Skeletal muscle tissue (tissue), 4 donors: ENCODE measurements around the gene TSPAN18. TPM values are rescaled to one million over a fixed set of nuclear protein-coding genes. Genes with fewer than 3 reads are reported as not detected.

Experiments
- H3K27ac ChIP-seq: one replicate; pipeline ENCODE4 v1.7.0; 2013; ENCODE audit warnings: mild to moderate bottlenecking, low read depth, low read length, inconsistent platforms
- H3K27me3 ChIP-seq, 3 donors: one replicate each; pipeline ENCODE4 v1.7.0; 2013; ENCODE audit warnings: low read length in 3 of 3; ENCODE audit not compliant: control insufficient read depth in 3 of 3, insufficient read depth in 3 of 3
- H3K36me3 ChIP-seq, 3 donors: one replicate each; pipeline ENCODE4 v1.7.0; 2013; ENCODE audit warnings: low read length in 3 of 3; ENCODE audit not compliant: control insufficient read depth in 3 of 3, insufficient read depth in 3 of 3
- H3K4me1 ChIP-seq, 3 donors: one replicate each; pipeline ENCODE4 v1.7.0; 2013; ENCODE audit warnings: low read length in 3 of 3, mild to moderate bottlenecking in 3 of 3; ENCODE audit not compliant: control insufficient read depth in 3 of 3, insufficient read depth in 3 of 3
- H3K4me3 ChIP-seq, 3 donors: one replicate each; pipeline ENCODE4 v1.7.0; 2013; ENCODE audit warnings: low read length in 3 of 3
- H3K9ac ChIP-seq, 3 donors: one replicate each; pipeline ENCODE4 v1.7.0; 2013; ENCODE audit warnings: low read length in 3 of 3, mild to moderate bottlenecking in 3 of 3, moderate library complexity in 2 of 3, low read depth in 1 of 3
- H3K9me3 ChIP-seq, 3 donors: one replicate each; pipeline ENCODE4 v1.7.0; 2013; ENCODE audit warnings: low read length in 3 of 3; ENCODE audit not compliant: control insufficient read depth in 3 of 3
- total RNA-seq: library from RNA; depleted of rRNA; stranded (reverse); fragments of >200 nt; gene quantifications from one replicate; pipeline ENCODE4 v1.2.3, GENCODE V29; 2014
- donor health status: Osteomylitis.

The TSPAN18 gene
- total RNA-seq, 1 donor from 2014 or later: 11.5 TPM

- Histone ChIP-seq H3K27me3 (no peaks in the 10 kb centered on the region), H3K9me3 (no peaks in the 10 kb centered on the region), H3K4me1 (peaks cover 18 to 29% (median 24%) of the 10 kb centered on the region in 3 donors), H3K27ac (no peak overlapping the region), H3K4me3 (no peak overlapping the region), H3K36me3 (no peaks in the 10 kb centered on the region), H3K9ac (no peak overlapping the region)
These were observed 36.5 kb downstream of the TSPAN18 start for GRCh38 chr11:44763121-44763820.

- H3K27me3 ChIP-seq: no peaks in the 10 kb centered on the region
- H3K27ac ChIP-seq: no peak overlapping the region
- no peak overlapping the region for H3K4me3 ChIP-seq
- H3K9ac ChIP-seq: no peak overlapping the region
- H3K36me3 ChIP-seq: no peaks in the 10 kb centered on the region
- H3K9me3 ChIP-seq: no peaks in the 10 kb centered on the region
- peaks cover 18 to 29% (median 24%) of the 10 kb centered on the region in 3 donors for H3K4me1 ChIP-seq
These were observed 37.8 kb downstream of the TSPAN18 start for GRCh38 chr11:44764583-44764982.

DNA sequence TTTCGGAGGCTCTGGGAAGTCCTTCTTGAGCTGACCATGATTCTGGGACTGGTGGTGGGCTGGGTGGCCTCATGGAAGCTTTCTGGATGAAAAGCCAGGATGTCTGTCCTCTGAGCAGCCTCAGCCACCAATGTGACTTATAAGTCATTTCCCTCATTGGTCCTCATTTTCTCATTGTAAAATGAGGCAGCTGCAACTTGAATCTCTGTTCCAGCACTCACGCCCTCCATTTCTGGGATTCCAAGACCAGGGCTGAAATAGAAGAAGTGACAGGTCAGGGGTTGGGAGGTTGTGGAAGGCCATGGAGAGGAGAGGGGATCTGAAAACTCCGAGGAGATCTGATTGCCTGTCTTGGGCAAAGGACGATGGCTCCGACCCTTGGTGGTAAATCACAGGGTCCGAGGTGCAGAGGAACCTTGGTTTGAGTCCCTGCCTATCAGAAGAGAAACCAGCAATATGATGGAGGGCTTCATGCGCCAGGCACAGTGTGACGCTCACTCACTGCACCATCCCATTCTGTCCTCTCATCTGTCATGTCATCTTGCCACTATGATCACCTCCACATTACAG is 38.3 kb downstream of the TSPAN18 start:
- no peaks in the 10 kb centered on the region for H3K9me3 ChIP-seq
- no peak overlapping the region for H3K9ac ChIP-seq
- H3K27me3 ChIP-seq: no peaks in the 10 kb centered on the region
- no peak overlapping the region for H3K4me3 ChIP-seq
- H3K4me1 ChIP-seq: peaks cover 18 to 29% (median 23%) of the 10 kb centered on the region in 3 donors
- no peak overlapping the region for H3K27ac ChIP-seq
- no peaks in the 10 kb centered on the region for H3K36me3 ChIP-seq

DNA sequence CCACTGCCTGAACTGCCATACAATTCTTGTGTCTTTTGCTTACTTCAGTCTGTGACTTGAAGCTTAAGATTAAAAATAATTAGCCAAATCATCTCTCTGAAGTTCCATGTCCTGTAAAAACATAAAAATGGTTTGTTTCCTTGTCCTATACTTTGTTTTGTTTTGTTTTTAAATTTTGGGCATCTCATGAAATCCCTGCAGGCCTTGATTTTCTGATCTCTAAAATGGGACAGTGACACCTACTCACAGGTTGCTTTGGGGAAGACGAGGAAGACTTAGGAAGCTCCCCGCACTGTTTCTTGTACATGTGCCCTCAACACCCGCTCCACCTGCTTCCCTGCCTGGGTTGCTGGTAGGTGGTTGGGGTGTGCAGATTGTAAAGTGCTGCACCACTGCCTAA is 38.9 kb downstream of the TSPAN18 start:
- Histone ChIP-seq H3K36me3 (no peaks in the 10 kb centered on the region), H3K9me3 (no peaks in the 10 kb centered on the region), H3K4me3 (no peak overlapping the region), H3K27ac (peak overlapping the region; percentile 59), H3K9ac (peak overlapping the region in 1 of 3 donors; percentile 35), H3K4me1 (peaks cover 17 to 26% (median 18%) of the 10 kb centered on the region in 3 donors), H3K27me3 (no peaks in the 10 kb centered on the region)

- H3K9ac ChIP-seq: peak overlapping the region in 1 of 3 donors; percentile 35
- H3K27ac ChIP-seq: peak overlapping the region; percentile 59
- H3K27me3 ChIP-seq: no peaks in the 10 kb centered on the region
- peaks cover 11 to 20% (median 13%) of the 10 kb centered on the region in 3 donors for H3K4me1 ChIP-seq
- H3K36me3 ChIP-seq: no peaks in the 10 kb centered on the region
- H3K9me3 ChIP-seq: no peaks in the 10 kb centered on the region
- H3K4me3 ChIP-seq: no peak overlapping the region
These were observed 39.6 kb downstream of the TSPAN18 start for GRCh38 chr11:44766112-44766971.

- Histone ChIP-seq H3K9me3 (no peaks in the 10 kb centered on the region), H3K36me3 (no peaks in the 10 kb centered on the region), H3K27me3 (no peaks in the 10 kb centered on the region), H3K27ac (peak overlapping the region; percentile 59), H3K4me1 (peaks cover 5 to 15% (median 7%) of the 10 kb centered on the region in 3 donors), H3K9ac (no peak overlapping the region), H3K4me3 (no peak overlapping the region)
These were observed 40.2 kb downstream of the TSPAN18 start for GRCh38 chr11:44766972-44767278.

DNA sequence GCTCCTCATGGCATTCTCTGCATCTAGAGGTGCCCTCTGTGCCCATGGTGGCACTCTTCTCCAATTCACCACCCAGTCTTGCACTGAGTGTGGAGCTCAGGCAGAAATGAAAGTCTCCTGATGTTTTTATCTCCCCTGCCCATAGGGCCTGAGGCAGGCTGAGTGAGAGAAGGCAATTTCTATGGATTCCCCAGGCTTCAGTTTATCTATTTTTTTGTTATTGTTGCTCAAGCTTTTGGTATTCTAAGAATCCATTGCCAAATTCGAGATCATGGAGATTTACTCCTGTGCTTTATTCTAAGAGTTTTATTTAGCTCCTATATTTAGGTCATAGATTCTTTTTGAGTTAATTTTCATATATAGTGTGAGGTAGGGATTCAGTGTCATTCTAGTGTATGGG is 40.7 kb downstream of the TSPAN18 start:
- no peaks in the 10 kb centered on the region for H3K36me3 ChIP-seq
- peaks cover 4 to 15% (median 6%) of the 10 kb centered on the region in 3 donors for H3K4me1 ChIP-seq
- no peaks in the 10 kb centered on the region for H3K27me3 ChIP-seq
- H3K9me3 ChIP-seq: no peaks in the 10 kb centered on the region
- no peak overlapping the region for H3K4me3 ChIP-seq
- H3K9ac ChIP-seq: no peak overlapping the region
- H3K27ac ChIP-seq: no peak overlapping the region

DNA sequence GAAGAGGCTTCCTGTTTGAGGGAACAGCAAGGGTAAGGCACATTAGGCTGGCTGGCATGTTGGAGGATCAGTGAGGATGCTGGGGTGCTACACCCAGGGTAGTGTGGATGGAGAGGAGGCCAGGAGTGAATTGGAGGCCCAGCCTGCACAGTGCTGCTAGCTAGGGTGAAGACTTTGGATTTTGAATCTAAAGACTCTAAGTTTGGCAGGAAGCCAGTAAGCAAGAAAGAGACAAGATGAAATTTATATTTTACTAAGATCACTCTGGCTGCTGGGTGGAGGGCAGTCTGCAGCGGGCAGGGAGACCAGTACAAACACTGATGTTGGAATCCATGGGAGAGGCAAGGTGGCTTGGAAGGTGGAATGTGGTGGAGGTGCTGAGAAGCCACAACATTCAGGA is 43.6 kb downstream of the TSPAN18 start:
- Histone ChIP-seq H3K36me3 (no peaks in the 10 kb centered on the region), H3K27ac (no peak overlapping the region), H3K4me3 (no peak overlapping the region), H3K9ac (no peak overlapping the region), H3K9me3 (no peaks in the 10 kb centered on the region), H3K4me1 (peaks cover 19 to 30% (median 19%) of the 10 kb centered on the region in 3 donors), H3K27me3 (no peaks in the 10 kb centered on the region)

DNA sequence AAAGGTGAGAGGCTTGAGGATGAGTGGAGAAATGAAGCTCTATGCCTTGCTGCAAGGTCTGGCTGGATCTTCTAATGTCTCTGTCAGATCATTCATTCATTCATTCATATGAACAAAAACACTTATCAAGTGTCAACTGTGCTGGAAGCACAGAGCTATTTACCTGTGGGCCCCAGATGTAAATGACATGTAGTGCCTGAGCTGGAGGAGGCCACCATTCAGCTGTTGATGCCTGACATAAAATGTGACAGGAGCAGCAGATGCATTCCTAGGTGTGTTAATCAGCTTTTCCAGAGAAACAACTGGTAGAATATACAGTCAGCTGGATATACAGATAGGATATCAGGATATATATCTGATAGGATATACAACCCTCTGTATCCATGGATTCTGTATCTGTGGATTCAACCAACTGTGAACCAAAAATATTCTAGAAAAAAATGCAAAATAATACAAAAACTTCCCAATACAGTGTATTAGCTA is 44.5 kb downstream of the TSPAN18 start:
- Histone ChIP-seq H3K27ac (no peak overlapping the region), H3K27me3 (no peaks in the 10 kb centered on the region), H3K9me3 (no peaks in the 10 kb centered on the region), H3K4me1 (peaks cover 13 to 26% (median 14%) of the 10 kb centered on the region in 3 donors), H3K4me3 (no peak overlapping the region), H3K9ac (no peak overlapping the region), H3K36me3 (no peaks in the 10 kb centered on the region)

- no peaks in the 10 kb centered on the region for H3K27me3 ChIP-seq
- peaks cover 13 to 21% (median 14%) of the 10 kb centered on the region in 3 donors for H3K4me1 ChIP-seq
- no peak overlapping the region for H3K27ac ChIP-seq
- H3K9me3 ChIP-seq: no peaks in the 10 kb centered on the region
- no peak overlapping the region for H3K4me3 ChIP-seq
- H3K9ac ChIP-seq: no peak overlapping the region
- H3K36me3 ChIP-seq: no peaks in the 10 kb centered on the region
These were observed 45.1 kb downstream of the TSPAN18 start for GRCh38 chr11:44771841-44772240.
